PC-9 (cell line): ENCODE results near the gene POLD2.

Source experiments
- CTCF ChIP-seq: fragments of 200-600 bp; sonication (generic); conservative IDR thresholded peaks from 2 replicates; pipeline ENCODE4 v1.6.1; 2017; ENCODE audit warnings: mixed run types, antibody characterized with exemption, mild to moderate bottlenecking, moderate library complexity
- EZH2 ChIP-seq: fragments of 200-600 bp; sonication (generic); IDR thresholded peaks from 2 replicates; pipeline ENCODE4 v1.8.0; 2017; ENCODE audit warnings: antibody characterized with exemption, low read depth

GRCh38 chr7:44095781-44096180, 27.6 kb downstream of the POLD2 start:
- no peak for TF ChIP-seq CTCF
- no peak for TF ChIP-seq EZH2
